GM12878 (cell line): ENCODE data around the gene ZNF554. TPM values are rescaled to one million over a fixed set of nuclear protein-coding genes. Genes with fewer than 3 reads are reported as not detected.

Source experiments
- ATAC-seq: fragments of 200-7000 bp; cut with Tn5 transposase; 3 replicates; pipeline ENCODE4 v1.9.1; 2020; ENCODE audit warnings: mild to moderate bottlenecking, moderate library complexity
- BruUV-seq: library from RNA; stranded (reverse); fragments of 400-500 nt; replicated peaks from 2 replicates; lab custom pipeline; 2021; lab: Mats Ljungman, UMichigan
- CTCF ChIA-PET: fragments of 300-600 bp; sonication (Branson Sonifier 250); formaldehyde crosslinking; extraction: SDS; loops from one replicate; lab custom pipeline; 2021; ENCODE audit warnings: inconsistent platforms; lab: Yijun Ruan, JAX
- POLR2A ChIA-PET: fragments of 350-600 bp; formaldehyde crosslinking; extraction: SDS; loops from one replicate; lab custom pipeline; 2021; ENCODE audit warnings: inconsistent platforms; lab: Charles Lee
- RAD21 ChIA-PET: fragments of 300-600 bp; sonication (Branson Sonifier 250); formaldehyde crosslinking; loops from one replicate; lab custom pipeline; 2023; ENCODE audit warnings: antibody characterized with exemption; ENCODE audit not compliant: unreplicated experiment; lab: Charles Lee
- SMC1A ChIA-PET: fragments of 300-600 bp; sonication (Branson Sonifier 250); formaldehyde crosslinking; loops from one replicate; lab custom pipeline; 2023; ENCODE audit not compliant: unreplicated experiment, uncharacterized antibody; lab: Charles Lee
- DNase-seq: peaks from one replicate; pipeline ENCODE4 v3.0.0-alpha.2; 2011; ENCODE audit warnings: low read depth, low spot score
- FAIRE-seq: peaks from 3 replicates; lab custom pipeline; 2011; peaks lifted over from hg19 to GRCh38; lab: Jason Lieb, UNC
- H2AFZ ChIP-seq: 2 replicates; pipeline ENCODE4 v1.6.0; 2011; ENCODE audit warnings: low read depth, low read length, control low read depth; ENCODE audit not compliant: control insufficient read depth
- H3K27ac ChIP-seq: 2 replicates; pipeline ENCODE4 v1.5.1; 2011; ENCODE audit warnings: control low read depth; ENCODE audit not compliant: control insufficient read depth, insufficient read depth
- H3K27me3 ChIP-seq, 2 experiments: replicated peaks in 1 of 2; 2 replicates each; pipeline versions ENCODE4 v1.6.0 to v1.6.1; 2011; ENCODE audit warnings: low read length in 1 of 2; ENCODE audit not compliant: control insufficient read depth in 2 of 2, insufficient read depth in 2 of 2
- H3K36me3 ChIP-seq, 2 experiments: 2 replicates each; pipeline ENCODE4 v1.5.1; 2011; ENCODE audit warnings: low read length in 1 of 2; ENCODE audit not compliant: control insufficient read depth in 2 of 2, insufficient read depth in 2 of 2
- H3K4me1 ChIP-seq: 2 replicates; pipeline ENCODE4 v1.6.1; 2011; ENCODE audit warnings: mild to moderate bottlenecking, low read length, moderate library complexity, mixed read lengths; ENCODE audit not compliant: control insufficient read depth, insufficient read depth
- H3K4me2 ChIP-seq: 2 replicates; pipeline ENCODE4 v1.6.0; 2011; ENCODE audit warnings: control low read depth; ENCODE audit not compliant: control insufficient read depth, insufficient read depth
- H3K4me3 ChIP-seq: fragments of 200-600 bp; sonication (generic); 2 replicates; pipeline ENCODE4 v1.5.1; 2016
- H3K79me2 ChIP-seq: 2 replicates; pipeline ENCODE4 v1.6.0; 2011; ENCODE audit warnings: low read length; ENCODE audit not compliant: control insufficient read depth, insufficient read depth
- H3K9ac ChIP-seq: 2 replicates; pipeline ENCODE4 v1.8.0; 2011; ENCODE audit warnings: low read length, control low read depth, mixed read lengths; ENCODE audit not compliant: control insufficient read depth, insufficient read depth
- H3K9me3 ChIP-seq: replicated peaks from 3 replicates; pipeline ENCODE4 v1.5.1; 2011; ENCODE audit warnings: mild to moderate bottlenecking, low read length; ENCODE audit not compliant: control insufficient read depth, insufficient read depth
- H4K20me1 ChIP-seq: 2 replicates; pipeline ENCODE4 v1.6.0; 2011; ENCODE audit not compliant: control insufficient read depth, insufficient read depth
- CBFB ChIP-seq: IDR thresholded peaks from 2 replicates; pipeline ENCODE4 v1.6.1; 2016; ENCODE audit warnings: antibody characterized with exemption, low read depth
- CTCF ChIP-seq, 3 experiments: IDR thresholded peaks in 2 of 3; conservative IDR thresholded peaks in 1 of 3; 2 replicates each; pipeline ENCODE4 v1.5.1; 2011; ENCODE audit warnings: low read depth in 3 of 3, low read length in 3 of 3, mild to moderate bottlenecking in 3 of 3, control low read depth in 2 of 3, moderate library complexity in 2 of 3, inconsistent platforms in 1 of 3, mixed read lengths in 1 of 3; ENCODE audit not compliant: control insufficient read depth in 2 of 3, insufficient read depth in 1 of 3; ENCODE audit errors: extremely low read depth in 1 of 3
- EED ChIP-seq: sonication (generic); IDR thresholded peaks from 2 replicates; pipeline ENCODE4 v1.6.1; 2016; ENCODE audit warnings: antibody characterized with exemption, low read depth
- MAX ChIP-seq: IDR thresholded peaks from 2 replicates; pipeline ENCODE4 v1.6.1; 2012; ENCODE audit warnings: low read depth, low read length, improper control_type of control experiment
- PAX5 ChIP-seq: IDR thresholded peaks from 2 replicates; pipeline ENCODE4 v1.6.1; 2011; ENCODE audit warnings: low read depth, low read length, borderline replicate concordance
- WGBS: methylation state at CpG from one replicate; pipeline ENCODE4 v1.1.6; 2016; ENCODE audit warnings: low lambda C conversion rate; ENCODE audit not compliant: insufficient replicate concordance, insufficient coverage; ENCODE audit errors: missing lambda C conversion rate; 5-methylcytosine and 5-hydroxymethylcytosine counted together
- in situ Hi-C: fragments of 300-500 bp; cut with MboI; formaldehyde crosslinking; loops from 9 replicates; pipeline ENCODE4 v1.14.3; 2018; ENCODE audit warnings: mixed read lengths
- intact Hi-C: fragments of 100-400 bp; cut with micrococcal nuclease; formaldehyde crosslinking; loops from one replicate; pipeline ENCODE4 v1.14.2; 2022; ENCODE audit not compliant: unreplicated experiment
- polyA plus RNA-seq, 11 experiments: library from polyadenylated mRNA; depleted of rRNA in 4 of 11; unstranded in 6 of 11; stranded (reverse) in 5 of 11; fragments of >200 nt; fragmentation: Nextera tagmentation in 4 of 11; fragmentation: Illumina TruSeq in 1 of 11; extraction: Ambion mirVana in 4 of 11; extraction: Trizol in 1 of 11; gene quantifications; 1 replicate in 1 of 11; 2 replicates in 10 of 11; pipeline versions ENCODE4 v1.2.1 to v1.2.3, GENCODE V29; 2011 to 2016; ENCODE audit warnings: inconsistent platforms in 2 of 11, missing spikeins in 2 of 11, low read depth in 1 of 11
- total RNA-seq, 4 experiments: library from RNA; depleted of rRNA in 3 of 4; stranded (reverse); fragments of >200 nt in 3 of 4; fragmentation: Illumina TruSeq in 1 of 4; extraction: Trizol in 1 of 4; gene quantifications; 2 replicates each; pipeline versions ENCODE4 v1.2.1 to v1.2.3, GENCODE V29; 2013 to 2021

ZNF554 gene
- total and polyA plus RNA-seq, 10 of the 15 experiments (the other 5 are each of a cell fraction or from before 2014, with no cell fraction given) = 0.19 to 2.1 (median 1.4) TPM

GRCh38 chr19:2822846-2823245 lies 3.2 kb downstream of the ZNF554 start:
- no peak for ATAC-seq
- Histone ChIP-seq H3K27ac (no peak overlapping the region), H3K27me3 (no peaks in the 10 kb centered on the region), H3K4me2 (no peak overlapping the region), H4K20me1 (no peaks in the 10 kb centered on the region), H2AFZ (no peak overlapping the region), H3K9ac (no peak overlapping the region), H3K79me2 (no peaks in the 10 kb centered on the region; the same call in 1 of the 2 replicates), H3K4me1 (no peaks in the 10 kb centered on the region), H3K36me3 (no peaks in the 10 kb centered on the region), H3K9me3 (peaks cover 2% of the 10 kb centered on the region; the same call in 1 of the 3 replicates), H3K4me3 (no peak overlapping the region)
- in situ Hi-C loops (no loop called here), intact Hi-C loops (no loop called here)
- BruUV-seq = no TSS peak
- 70% methylated on average over 5 of the region's 5 CpGs for WGBS
- TF ChIP-seq CTCF (IDR thresholded peaks at IDR 0.05 in 2 of 3, conservative IDR thresholded peaks at IDR 0.05 in 1 of 3; ENCODE audit: control insufficient read depth in 2 of 3, extremely low read depth in 1 of 3, insufficient read depth in 1 of 3, low read depth in 3 of 3, low read length in 3 of 3) = no peak
- no peak for TF ChIP-seq CBFB
- no peak for TF ChIP-seq EED
- no peak for TF ChIP-seq PAX5
- TF ChIP-seq MAX = no peak
- FAIRE-seq = no peak
- ChIA-PET POLR2A (no interaction called here), SMC1A (interaction anchor here (1.8 kb wide), 1 partner anchor 35 kb away, joined by 4 read pairs; no protein-coding TSS in a partner anchor), RAD21 (no interaction called here), CTCF (interaction anchor here (1.5 kb wide), 1 partner anchor 65 kb away, joined by 4 read pairs; no protein-coding TSS in a partner anchor)
- no peak for DNase-seq
